HEK293T (cell line): Measurements from ENCODE around the gene FBN1.

ENCODE experiments used
- BHLHE40 ChIP-seq: fragments of 450-650 bp; IDR thresholded peaks from 2 replicates; pipeline ENCODE4 v1.6.1; 2016; ENCODE audit warnings: mild to moderate bottlenecking, moderate library complexity, borderline replicate concordance
- CTBP1 ChIP-seq: fragments of 450-650 bp; IDR thresholded peaks from 2 replicates; pipeline ENCODE4 v1.6.1; 2016; ENCODE audit warnings: borderline replicate concordance
- FOXK2 ChIP-seq: fragments of 450-650 bp; IDR thresholded peaks from 2 replicates; pipeline ENCODE4 v1.6.1; 2016; ENCODE audit warnings: mild to moderate bottlenecking
- LEF1 ChIP-seq: fragments of 450-650 bp; IDR thresholded peaks from 2 replicates; pipeline ENCODE4 v1.6.1; 2017; ENCODE audit warnings: mild to moderate bottlenecking, borderline replicate concordance
- NFRKB ChIP-seq: fragments of 450-650 bp; IDR thresholded peaks from 2 replicates; pipeline ENCODE4 v1.6.1; 2016; ENCODE audit warnings: mild to moderate bottlenecking, moderate library complexity
- SP1 ChIP-seq: fragments of 450-650 bp; IDR thresholded peaks from 2 replicates; pipeline ENCODE4 v1.6.1; 2017
- SUZ12 ChIP-seq: fragments of 450-650 bp; IDR thresholded peaks from 2 replicates; pipeline ENCODE4 v1.6.1; 2016; ENCODE audit warnings: mild to moderate bottlenecking
- TARDBP ChIP-seq: fragments of 450-650 bp; IDR thresholded peaks from 2 replicates; pipeline ENCODE4 v1.6.1; 2016

DNA sequence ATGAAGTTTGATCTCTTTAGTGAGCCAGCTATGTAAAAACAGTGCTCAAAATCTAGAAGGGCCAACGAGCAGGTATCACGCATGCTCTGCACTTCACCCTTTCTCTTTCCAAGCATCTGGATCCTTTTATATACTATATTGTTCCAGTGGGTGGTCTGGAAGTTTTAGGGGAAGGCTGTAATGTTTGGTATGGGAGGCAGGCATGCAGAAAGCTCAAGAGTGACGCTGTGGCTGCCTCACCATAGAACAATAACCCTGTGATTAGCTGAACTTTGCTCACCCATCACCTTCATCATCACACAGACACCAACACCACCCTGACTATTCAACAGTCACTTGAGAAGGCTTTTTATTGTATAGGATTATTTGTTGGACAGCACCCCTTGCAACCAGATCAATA is 81.6 kb downstream of the FBN1 start:
- TF ChIP-seq FOXK2 (no peak), CTBP1 (no peak), BHLHE40 (no peak), LEF1 (no peak), NFRKB (no peak), SUZ12 (no peak), SP1 (no peak), TARDBP (no peak)
